Nephron progenitor cell (in vitro differentiated cells): ENCODE results near the gene IGF1R.
A peak's percentile ranks its signal among the peaks of the same experiment; 100 is the strongest.

ENCODE experiments used
- DNase-seq: peaks from one replicate; pipeline ENCODE4 v3.0.0; 2021
- H3K27ac Mint-ChIP-seq: 2 replicates; pipeline ENCODE4 v1.8.0; 2021; ENCODE audit warnings: mild to moderate bottlenecking, moderate library complexity, mixed read lengths
- H3K27me3 Mint-ChIP-seq: 2 replicates; pipeline ENCODE4 v1.8.0; 2021; ENCODE audit warnings: mild to moderate bottlenecking, low read depth, mixed read lengths; ENCODE audit not compliant: poor library complexity
- H3K36me3 Mint-ChIP-seq: 2 replicates; pipeline ENCODE4 v1.8.0; 2021; ENCODE audit warnings: low read depth, mixed read lengths
- H3K4me1 Mint-ChIP-seq: 2 replicates; pipeline ENCODE4 v1.8.0; 2021; ENCODE audit warnings: mixed read lengths
- H3K4me3 Mint-ChIP-seq: 2 replicates; pipeline ENCODE4 v1.8.0; 2021; ENCODE audit warnings: mild to moderate bottlenecking, moderate library complexity, mixed read lengths
- H3K9me3 Mint-ChIP-seq: 2 replicates; pipeline ENCODE4 v1.8.0; 2021; ENCODE audit warnings: mild to moderate bottlenecking, moderate library complexity, mixed read lengths
- TF ChIP-seq, protein P1 (sequence below): fragments of 200-600 bp; sonication (generic); IDR thresholded peaks from 2 replicates; pipeline ENCODE4 v1.5.0; 2021; ENCODE audit warnings: antibody characterized with exemption

IGF1R gene

GRCh38 chr15:98647774-98648653 lies at the start of gene IGF1R:
Gene IGF1R (plus strand): TSS chr15:98648539. CDS start chr15:98649582, 1,043 bp downstream.
- Mint-ChIP-seq H3K9me3 (no peaks in the 10 kb centered on the region), H3K4me3 (peak within 1 kb of the TSS; percentile 90), H3K4me1 (peaks cover 41% of the 10 kb centered on the region), H3K36me3 (no peaks in the 10 kb centered on the region), H3K27ac (peak within 1 kb of the TSS; percentile 99), H3K27me3 (peaks cover 11% of the 10 kb centered on the region)
- peak; percentile 91 for DNase-seq
- TF ChIP-seq, protein P1, sequence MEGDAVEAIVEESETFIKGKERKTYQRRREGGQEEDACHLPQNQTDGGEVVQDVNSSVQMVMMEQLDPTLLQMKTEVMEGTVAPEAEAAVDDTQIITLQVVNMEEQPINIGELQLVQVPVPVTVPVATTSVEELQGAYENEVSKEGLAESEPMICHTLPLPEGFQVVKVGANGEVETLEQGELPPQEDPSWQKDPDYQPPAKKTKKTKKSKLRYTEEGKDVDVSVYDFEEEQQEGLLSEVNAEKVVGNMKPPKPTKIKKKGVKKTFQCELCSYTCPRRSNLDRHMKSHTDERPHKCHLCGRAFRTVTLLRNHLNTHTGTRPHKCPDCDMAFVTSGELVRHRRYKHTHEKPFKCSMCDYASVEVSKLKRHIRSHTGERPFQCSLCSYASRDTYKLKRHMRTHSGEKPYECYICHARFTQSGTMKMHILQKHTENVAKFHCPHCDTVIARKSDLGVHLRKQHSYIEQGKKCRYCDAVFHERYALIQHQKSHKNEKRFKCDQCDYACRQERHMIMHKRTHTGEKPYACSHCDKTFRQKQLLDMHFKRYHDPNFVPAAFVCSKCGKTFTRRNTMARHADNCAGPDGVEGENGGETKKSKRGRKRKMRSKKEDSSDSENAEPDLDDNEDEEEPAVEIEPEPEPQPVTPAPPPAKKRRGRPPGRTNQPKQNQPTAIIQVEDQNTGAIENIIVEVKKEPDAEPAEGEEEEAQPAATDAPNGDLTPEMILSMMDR: no peak

GRCh38 chr15:98599909-98600691 lies 48.2 kb upstream of the IGF1R start:
- H3K4me1 Mint-ChIP-seq: peaks cover 33% of the 10 kb centered on the region
- H3K4me3 Mint-ChIP-seq: peak overlapping the region; percentile 33
- peaks cover 9% of the 10 kb centered on the region for H3K9me3 Mint-ChIP-seq
- no peak for DNase-seq
- H3K36me3 Mint-ChIP-seq: peaks cover 4% of the 10 kb centered on the region
- TF ChIP-seq, protein P1: no peak
- H3K27ac Mint-ChIP-seq: no peak overlapping the region
- peaks cover 4% of the 10 kb centered on the region for H3K27me3 Mint-ChIP-seq

GRCh38 chr15:98604983-98605382 lies 43.4 kb upstream of the IGF1R start:
- DNase-seq: no peak
- Mint-ChIP-seq H3K4me1 (peaks cover 14% of the 10 kb centered on the region), H3K36me3 (peaks cover 4% of the 10 kb centered on the region), H3K27me3 (peaks cover 13% of the 10 kb centered on the region), H3K4me3 (no peak overlapping the region), H3K27ac (no peak overlapping the region), H3K9me3 (peaks cover 9% of the 10 kb centered on the region)
- TF ChIP-seq, protein P1: no peak

- Mint-ChIP-seq H3K9me3 (no peaks in the 10 kb centered on the region), H3K27me3 (peaks cover 20% of the 10 kb centered on the region), H3K4me1 (peaks cover 5% of the 10 kb centered on the region), H3K36me3 (no peaks in the 10 kb centered on the region), H3K27ac (no peak overlapping the region), H3K4me3 (no peak overlapping the region)
- no peak for DNase-seq
- TF ChIP-seq, protein P1: no peak
Observed at GRCh38 chr15:98609144-98609852, 39.0 kb upstream of the IGF1R start.

GRCh38 chr15:98610991-98611390 lies 37.3 kb upstream of the IGF1R start:
- TF ChIP-seq, protein P1: no peak
- Mint-ChIP-seq H3K27me3 (peaks cover 19% of the 10 kb centered on the region), H3K36me3 (no peaks in the 10 kb centered on the region), H3K27ac (no peak overlapping the region), H3K4me3 (no peak overlapping the region), H3K4me1 (peaks cover 5% of the 10 kb centered on the region), H3K9me3 (no peaks in the 10 kb centered on the region)
- no peak for DNase-seq
